Parathyroid adenoma (tissue), 2 donors: Measurements from ENCODE around the gene TMEM41B.
"Not testable (repeated sequence)": the region's sequence is repeated elsewhere in the genome, so short reads cannot be mapped to it uniquely, and the experiment has no call there.

Experiments used
- H2AFZ ChIP-seq: fragments of 300-600 bp; sonication (generic); one replicate; pipeline ENCODE4 v1.7.0; 2017; ENCODE audit warnings: antibody characterized with exemption, mild to moderate bottlenecking
- H3K27ac ChIP-seq: fragments of 300-600 bp; sonication (generic); one replicate; pipeline ENCODE4 v1.7.0; 2017
- H3K27me3 ChIP-seq: fragments of 300-600 bp; sonication (generic); one replicate; pipeline ENCODE4 v1.7.0; 2017; ENCODE audit warnings: low read length; ENCODE audit not compliant: control insufficient read depth, insufficient read depth
- H3K36me3 ChIP-seq: fragments of 300-600 bp; sonication (generic); one replicate; pipeline ENCODE4 v1.7.0; 2017; ENCODE audit warnings: low read length; ENCODE audit not compliant: control insufficient read depth, insufficient read depth
- H3K4me1 ChIP-seq: fragments of 300-600 bp; sonication (generic); one replicate; pipeline ENCODE4 v1.7.0; 2017; ENCODE audit warnings: control low read depth
- H3K4me2 ChIP-seq: fragments of 300-600 bp; sonication (generic); one replicate; pipeline ENCODE4 v1.7.0; 2017; ENCODE audit warnings: low read length
- H3K4me3 ChIP-seq: fragments of 300-600 bp; sonication (generic); one replicate; pipeline ENCODE4 v1.7.0; 2017; ENCODE audit warnings: low read depth, low read length
- H3K79me2 ChIP-seq: fragments of 300-600 bp; sonication (generic); one replicate; pipeline ENCODE4 v1.7.0; 2017; ENCODE audit warnings: control low read depth
- H3K9ac ChIP-seq: fragments of 300-600 bp; sonication (generic); one replicate; pipeline ENCODE4 v1.7.0; 2017; ENCODE audit warnings: mild to moderate bottlenecking
- H3K9me3 ChIP-seq: fragments of 300-600 bp; sonication (generic); one replicate; pipeline ENCODE4 v1.7.0; 2017; ENCODE audit warnings: low read length; ENCODE audit not compliant: control insufficient read depth
- CTCF ChIP-seq: fragments of 300-600 bp; sonication (generic); IDR thresholded peaks from one replicate; pipeline ENCODE4 v1.7.0; 2017; ENCODE audit warnings: antibody characterized with exemption, mild to moderate bottlenecking
- donor health status: primary hyperparathyroidism.

The TMEM41B gene

GRCh38 chr11:9259981-9260837, 54.2 kb downstream of the TMEM41B start:
- no peak overlapping the region for H3K27ac ChIP-seq
- no peaks in the 10 kb centered on the region for H3K27me3 ChIP-seq
- H3K4me1 ChIP-seq: no peaks in the 10 kb centered on the region

GRCh38 chr11:9258279-9258678, 56.1 kb downstream of the TMEM41B start:
- not testable (repeated sequence) for H3K27me3 ChIP-seq, H3K79me2 ChIP-seq, H3K9me3 ChIP-seq, H3K9ac ChIP-seq, H3K4me1 ChIP-seq, H3K36me3 ChIP-seq, H2AFZ ChIP-seq, H3K27ac ChIP-seq, H3K4me2 ChIP-seq, H3K4me3 ChIP-seq

More at GRCh38 chr11:9259981-9260837, 54.2 kb downstream of the TMEM41B start:
- Histone ChIP-seq H3K9ac (no peak overlapping the region), H3K36me3 (no peaks in the 10 kb centered on the region), H3K4me3 (no peak overlapping the region), H3K9me3 (no peaks in the 10 kb centered on the region), H3K4me2 (no peak overlapping the region), H2AFZ (no peak overlapping the region), H3K79me2 (peaks cover 4% of the 10 kb centered on the region)
- no peak for TF ChIP-seq CTCF

- TF ChIP-seq CTCF: no peak
- no peaks in the 10 kb centered on the region for H3K9me3 ChIP-seq
- H3K4me3 ChIP-seq: no peak overlapping the region
- H3K27me3 ChIP-seq: no peaks in the 10 kb centered on the region
- H3K79me2 ChIP-seq: peaks cover 6% of the 10 kb centered on the region
- H3K36me3 ChIP-seq: no peaks in the 10 kb centered on the region
- no peak overlapping the region for H2AFZ ChIP-seq
- H3K9ac ChIP-seq: no peak overlapping the region
- no peak overlapping the region for H3K4me2 ChIP-seq
- no peak overlapping the region for H3K27ac ChIP-seq
- no peaks in the 10 kb centered on the region for H3K4me1 ChIP-seq
Observed at GRCh38 chr11:9254416-9254815, 60.0 kb downstream of the TMEM41B start.

GRCh38 chr11:9253086-9253485, 61.3 kb downstream of the TMEM41B start:
- Histone ChIP-seq H3K9ac (no peak overlapping the region), H3K4me2 (no peak overlapping the region), H3K79me2 (peaks cover 9% of the 10 kb centered on the region), H2AFZ (no peak overlapping the region), H3K4me3 (no peak overlapping the region), H3K36me3 (no peaks in the 10 kb centered on the region), H3K27me3 (no peaks in the 10 kb centered on the region), H3K9me3 (no peaks in the 10 kb centered on the region), H3K27ac (peak overlapping the region; percentile 19), H3K4me1 (no peaks in the 10 kb centered on the region)
- no peak for TF ChIP-seq CTCF

- no peak overlapping the region for H3K9ac ChIP-seq
- H3K36me3 ChIP-seq: no peaks in the 10 kb centered on the region
- no peak overlapping the region for H2AFZ ChIP-seq
- no peak for TF ChIP-seq CTCF
- H3K27me3 ChIP-seq: no peaks in the 10 kb centered on the region
- H3K4me2 ChIP-seq: no peak overlapping the region
- no peak overlapping the region for H3K27ac ChIP-seq
- H3K79me2 ChIP-seq: peaks cover 11% of the 10 kb centered on the region
- H3K9me3 ChIP-seq: no peaks in the 10 kb centered on the region
- no peaks in the 10 kb centered on the region for H3K4me1 ChIP-seq
- H3K4me3 ChIP-seq: no peak overlapping the region
Observed at GRCh38 chr11:9251311-9251710, 63.1 kb downstream of the TMEM41B start.
